Prostate gland (tissue), 2 donors: Measurements from ENCODE around the gene PREPL.

Source experiments
- CTCF ChIP-seq, 4 experiments: fragments of 200-600 bp in 2 of 4; fragments of 450-650 bp in 2 of 4; sonication (generic) in 2 of 4; IDR thresholded peaks; 1 replicate in 3 of 4; 2 replicates in 1 of 4; pipeline ENCODE4 v1.5.1; 2016 to 2019; ENCODE audit warnings: antibody characterized with exemption in 4 of 4, mild to moderate bottlenecking in 2 of 4, moderate library complexity in 2 of 4
- POLR2A ChIP-seq: fragments of 450-650 bp; IDR thresholded peaks from one replicate; pipeline ENCODE4 v1.6.1; 2016; ENCODE audit warnings: antibody characterized with exemption, mild to moderate bottlenecking
- POLR2AphosphoS5 ChIP-seq: sonication (generic); formaldehyde crosslinking; IDR thresholded peaks from one replicate; pipeline ENCODE4 v1.6.1; 2017; ENCODE audit warnings: antibody characterized with exemption

DNA sequence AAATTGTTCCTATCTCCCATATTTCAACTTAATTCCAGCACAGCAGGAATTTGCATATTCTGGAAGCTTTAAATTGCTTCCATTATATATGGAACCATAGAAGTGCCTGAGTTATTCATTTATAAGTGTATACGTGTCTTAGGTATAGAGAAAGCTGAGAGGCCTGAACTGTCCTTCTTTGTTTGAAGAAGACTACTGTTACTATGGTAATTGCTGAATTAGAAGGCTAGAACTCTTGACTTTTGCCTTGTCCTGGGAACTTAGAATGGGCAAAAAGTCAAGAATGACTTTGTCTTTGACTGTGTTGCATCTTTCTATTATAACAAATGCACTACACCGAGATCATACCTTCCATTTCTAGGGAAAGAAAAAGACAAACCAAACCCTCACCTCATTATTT lies 16.2 kb upstream of the PREPL start:
- TF ChIP-seq CTCF (IDR thresholded peaks at IDR 0.05): no peak
- no peak for TF ChIP-seq POLR2A
- TF ChIP-seq POLR2AphosphoS5: no peak
